Stomach smooth muscle (tissue), 2 donors: ENCODE data around the gene WDR4.
"Not testable (repeated sequence)": the region's sequence is repeated elsewhere in the genome, so short reads cannot be mapped to it uniquely, and the experiment has no call there.

Source experiments
- H3K27ac ChIP-seq: one replicate; pipeline ENCODE4 v1.7.0; 2013; ENCODE audit warnings: mild to moderate bottlenecking, low read length, inconsistent platforms
- H3K27me3 ChIP-seq, 2 donors: one replicate each; pipeline ENCODE4 v1.7.0; 2013; ENCODE audit warnings: low read length in 2 of 2; ENCODE audit not compliant: insufficient read depth in 2 of 2, control insufficient read depth in 1 of 2
- H3K36me3 ChIP-seq, 2 donors: one replicate each; pipeline ENCODE4 v1.7.0; 2013; ENCODE audit warnings: low read length in 2 of 2; ENCODE audit not compliant: control insufficient read depth in 2 of 2, insufficient read depth in 2 of 2
- H3K4me1 ChIP-seq: one replicate; pipeline ENCODE4 v1.7.0; 2013; ENCODE audit warnings: low read length; ENCODE audit not compliant: control insufficient read depth, insufficient read depth
- H3K4me3 ChIP-seq, 2 donors: one replicate each; pipeline ENCODE4 v1.7.0; 2013; ENCODE audit warnings: low read length in 2 of 2
- H3K9ac ChIP-seq, 2 donors: one replicate each; pipeline ENCODE4 v1.7.0; 2013; ENCODE audit warnings: low read length in 2 of 2, mild to moderate bottlenecking in 1 of 2
- H3K9me3 ChIP-seq, 2 donors: one replicate each; pipeline ENCODE4 v1.7.0; 2013; ENCODE audit warnings: low read length in 2 of 2; ENCODE audit not compliant: control insufficient read depth in 2 of 2
- donor health status: healthy.
- donor health status: Pancreatic carcinoma.

Gene WDR4

GRCh38 chr21:42809577-42810475, 69.5 kb downstream of the WDR4 start:
- Histone ChIP-seq H3K36me3 (no peaks in the 10 kb centered on the region), H3K4me3 (no peak overlapping the region), H3K9me3 (no peaks in the 10 kb centered on the region), H3K9ac (no peak overlapping the region), H3K4me1 (no peaks in the 10 kb centered on the region), H3K27me3 (peaks cover 4 to 7% of the 10 kb centered on the region in 2 donors), H3K27ac (no peak overlapping the region)

- H3K9me3 ChIP-seq: no peaks in the 10 kb centered on the region
- no peaks in the 10 kb centered on the region for H3K4me1 ChIP-seq
- H3K27me3 ChIP-seq: peaks cover 4 to 7% of the 10 kb centered on the region in 2 donors
- no peak overlapping the region for H3K27ac ChIP-seq
- no peaks in the 10 kb centered on the region for H3K36me3 ChIP-seq
- no peak overlapping the region for H3K4me3 ChIP-seq
- no peak overlapping the region for H3K9ac ChIP-seq
Measured at GRCh38 chr21:42809171-42809570, 70.2 kb downstream of the WDR4 start.

GRCh38 chr21:42807938-42808613, 71.3 kb downstream of the WDR4 start:
- Histone ChIP-seq H3K27ac (no peak overlapping the region), H3K9ac (no peak overlapping the region), H3K36me3 (no peaks in the 10 kb centered on the region), H3K9me3 (no peaks in the 10 kb centered on the region), H3K4me3 (no peak overlapping the region), H3K4me1 (no peaks in the 10 kb centered on the region), H3K27me3 (peaks cover 4 to 7% of the 10 kb centered on the region in 2 donors)

GRCh38 chr21:42807293-42807895, 71.9 kb downstream of the WDR4 start:
- not testable (repeated sequence) for H3K9ac ChIP-seq, H3K9me3 ChIP-seq, H3K27ac ChIP-seq, H3K27me3 ChIP-seq, H3K36me3 ChIP-seq, H3K4me1 ChIP-seq, H3K4me3 ChIP-seq

- H3K9ac ChIP-seq: no peak overlapping the region
- no peak overlapping the region for H3K4me3 ChIP-seq
- H3K27me3 ChIP-seq: peaks cover 4 to 7% of the 10 kb centered on the region in 2 donors
- no peaks in the 10 kb centered on the region for H3K9me3 ChIP-seq
- no peaks in the 10 kb centered on the region for H3K36me3 ChIP-seq
- no peaks in the 10 kb centered on the region for H3K4me1 ChIP-seq
- no peak overlapping the region for H3K27ac ChIP-seq
Measured at GRCh38 chr21:42806509-42807140, 72.7 kb downstream of the WDR4 start.

GRCh38 chr21:42801616-42802015, 77.7 kb downstream of the WDR4 start:
- not testable (repeated sequence) for H3K27ac ChIP-seq, H3K27me3 ChIP-seq, H3K9me3 ChIP-seq, H3K36me3 ChIP-seq, H3K4me3 ChIP-seq, H3K9ac ChIP-seq, H3K4me1 ChIP-seq

- no peak overlapping the region for H3K27ac ChIP-seq
- H3K4me1 ChIP-seq: no peaks in the 10 kb centered on the region
- H3K9me3 ChIP-seq: no peaks in the 10 kb centered on the region
- H3K4me3 ChIP-seq: no peak overlapping the region
- no peak overlapping the region for H3K9ac ChIP-seq
- no peaks in the 10 kb centered on the region for H3K36me3 ChIP-seq
- H3K27me3 ChIP-seq: no peaks in the 10 kb centered on the region
Measured at GRCh38 chr21:42799948-42800347, 79.4 kb downstream of the WDR4 start.

GRCh38 chr21:42799516-42799915, 79.8 kb downstream of the WDR4 start:
- Histone ChIP-seq H3K27ac (no peak overlapping the region), H3K36me3 (no peaks in the 10 kb centered on the region), H3K27me3 (no peaks in the 10 kb centered on the region), H3K4me1 (no peaks in the 10 kb centered on the region), H3K9ac (no peak overlapping the region), H3K9me3 (no peaks in the 10 kb centered on the region), H3K4me3 (no peak overlapping the region)
